BE2C (cell line): Measurements from ENCODE around the gene TLN1.

Source experiments
- DNase-seq: peaks from one replicate; pipeline ENCODE4 v3.0.0-alpha.2; 2020
- H3K27me3 ChIP-seq: fragments of 250-450 bp; sonication (Bioruptor Pico); 2 replicates; pipeline ENCODE4 v1.5.1; 2020; ENCODE audit warnings: mild to moderate bottlenecking
- H3K36me3 ChIP-seq: fragments of 250-450 bp; sonication (Bioruptor Pico); 2 replicates; pipeline ENCODE4 v1.5.1; 2020; ENCODE audit warnings: mild to moderate bottlenecking
- H3K4me1 ChIP-seq: fragments of 250-450 bp; sonication (Bioruptor Pico); 2 replicates; pipeline ENCODE4 v1.5.1; 2020
- H3K4me3 ChIP-seq: 2 replicates; pipeline ENCODE4 v1.5.1; 2011; ENCODE audit warnings: low read depth, low read length
- H3K9me3 ChIP-seq: fragments of 250-450 bp; sonication (Bioruptor Pico); 2 replicates; pipeline ENCODE4 v1.5.1; 2020
- TF ChIP-seq, protein P1 (sequence below): IDR thresholded peaks from 2 replicates; pipeline ENCODE4 v1.5.1; 2012; ENCODE audit warnings: mild to moderate bottlenecking, low read depth, low read length

TLN1 gene

DNA sequence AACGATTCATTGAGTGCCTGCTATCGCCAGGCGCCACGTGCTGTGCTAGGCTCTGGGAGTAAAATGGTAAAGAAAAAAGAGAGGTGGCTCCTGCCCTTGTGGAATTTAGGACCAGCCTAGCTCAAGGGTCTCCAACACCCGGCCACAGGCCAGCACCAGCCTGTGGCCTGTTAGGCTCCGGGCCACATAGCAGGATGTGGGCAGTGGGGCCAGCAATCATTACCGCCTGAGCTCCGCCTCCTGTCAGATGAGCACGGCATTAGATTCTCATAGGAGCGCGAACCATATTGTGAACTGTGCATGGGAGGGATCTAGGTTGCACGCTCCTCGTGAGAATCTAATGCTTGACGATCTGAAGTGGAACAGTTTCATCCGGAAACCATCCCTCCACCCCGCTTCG is 75.6 kb downstream of the TLN1 start:
- Histone ChIP-seq H3K4me3 (no peak overlapping the region), H3K9me3 (no peaks in the 10 kb centered on the region), H3K36me3 (peaks cover 4% of the 10 kb centered on the region), H3K27me3 (no peaks in the 10 kb centered on the region), H3K4me1 (0 out of 2 replicates have a peak, but pooled peaks cover 3% of the 10 kb centered on the region)
- TF ChIP-seq, protein P1, sequence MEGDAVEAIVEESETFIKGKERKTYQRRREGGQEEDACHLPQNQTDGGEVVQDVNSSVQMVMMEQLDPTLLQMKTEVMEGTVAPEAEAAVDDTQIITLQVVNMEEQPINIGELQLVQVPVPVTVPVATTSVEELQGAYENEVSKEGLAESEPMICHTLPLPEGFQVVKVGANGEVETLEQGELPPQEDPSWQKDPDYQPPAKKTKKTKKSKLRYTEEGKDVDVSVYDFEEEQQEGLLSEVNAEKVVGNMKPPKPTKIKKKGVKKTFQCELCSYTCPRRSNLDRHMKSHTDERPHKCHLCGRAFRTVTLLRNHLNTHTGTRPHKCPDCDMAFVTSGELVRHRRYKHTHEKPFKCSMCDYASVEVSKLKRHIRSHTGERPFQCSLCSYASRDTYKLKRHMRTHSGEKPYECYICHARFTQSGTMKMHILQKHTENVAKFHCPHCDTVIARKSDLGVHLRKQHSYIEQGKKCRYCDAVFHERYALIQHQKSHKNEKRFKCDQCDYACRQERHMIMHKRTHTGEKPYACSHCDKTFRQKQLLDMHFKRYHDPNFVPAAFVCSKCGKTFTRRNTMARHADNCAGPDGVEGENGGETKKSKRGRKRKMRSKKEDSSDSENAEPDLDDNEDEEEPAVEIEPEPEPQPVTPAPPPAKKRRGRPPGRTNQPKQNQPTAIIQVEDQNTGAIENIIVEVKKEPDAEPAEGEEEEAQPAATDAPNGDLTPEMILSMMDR: no peak
- no peak for DNase-seq

DNA sequence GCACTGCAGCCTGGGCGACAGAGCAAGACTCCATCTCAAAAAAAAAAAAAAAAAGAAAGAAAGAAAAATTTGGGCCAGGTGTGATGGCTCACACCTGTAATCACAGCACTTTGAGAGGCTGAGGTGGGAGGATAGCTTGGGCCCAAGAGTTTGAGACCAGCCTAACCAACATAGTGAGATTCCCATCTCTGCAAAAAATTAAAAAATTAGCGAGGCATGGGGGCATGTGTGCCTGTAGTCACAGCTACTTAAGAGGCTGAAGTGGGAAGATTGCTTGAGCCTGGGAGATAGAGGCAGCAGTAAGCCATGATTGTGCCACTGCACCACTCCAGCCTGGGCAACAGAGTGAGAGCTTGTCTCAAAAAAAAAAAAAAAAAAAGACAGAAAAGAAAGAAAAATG is 78.4 kb downstream of the TLN1 start:
- H3K36me3 ChIP-seq: no peaks in the 10 kb centered on the region
- TF ChIP-seq, protein P1: no peak

DNA sequence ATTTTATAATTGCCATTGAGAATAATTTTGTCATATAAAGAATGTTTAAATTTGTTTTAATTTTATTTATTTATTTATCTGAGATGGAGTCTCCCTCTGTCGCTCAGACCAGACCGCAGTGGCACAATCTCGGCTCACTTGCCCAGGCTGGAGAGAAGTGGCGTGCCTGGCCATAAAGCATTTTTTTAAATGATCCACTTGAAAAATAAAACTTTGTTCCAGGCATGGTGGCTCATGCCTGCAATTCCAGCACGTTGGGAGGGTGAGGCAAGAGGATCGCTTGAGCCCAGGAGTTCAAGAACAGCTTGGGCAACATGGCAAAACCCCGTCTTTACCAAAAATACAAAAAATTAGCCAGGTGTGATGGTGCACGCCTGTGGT is 79.2 kb downstream of the TLN1 start:
- TF ChIP-seq, protein P1: no peak
- no peaks in the 10 kb centered on the region for H3K4me1 ChIP-seq
- no peaks in the 10 kb centered on the region for H3K36me3 ChIP-seq
- H3K27me3 ChIP-seq: no peaks in the 10 kb centered on the region
- no peak overlapping the region for H3K4me3 ChIP-seq
- DNase-seq: no peak
- no peaks in the 10 kb centered on the region for H3K9me3 ChIP-seq

More for the DNA sequence above, 78.4 kb downstream of the TLN1 start:
- Histone ChIP-seq H3K27me3 (no peaks in the 10 kb centered on the region), H3K9me3 (no peaks in the 10 kb centered on the region), H3K4me1 (no peaks in the 10 kb centered on the region), H3K4me3 (no peak overlapping the region)
- DNase-seq: no peak

DNA sequence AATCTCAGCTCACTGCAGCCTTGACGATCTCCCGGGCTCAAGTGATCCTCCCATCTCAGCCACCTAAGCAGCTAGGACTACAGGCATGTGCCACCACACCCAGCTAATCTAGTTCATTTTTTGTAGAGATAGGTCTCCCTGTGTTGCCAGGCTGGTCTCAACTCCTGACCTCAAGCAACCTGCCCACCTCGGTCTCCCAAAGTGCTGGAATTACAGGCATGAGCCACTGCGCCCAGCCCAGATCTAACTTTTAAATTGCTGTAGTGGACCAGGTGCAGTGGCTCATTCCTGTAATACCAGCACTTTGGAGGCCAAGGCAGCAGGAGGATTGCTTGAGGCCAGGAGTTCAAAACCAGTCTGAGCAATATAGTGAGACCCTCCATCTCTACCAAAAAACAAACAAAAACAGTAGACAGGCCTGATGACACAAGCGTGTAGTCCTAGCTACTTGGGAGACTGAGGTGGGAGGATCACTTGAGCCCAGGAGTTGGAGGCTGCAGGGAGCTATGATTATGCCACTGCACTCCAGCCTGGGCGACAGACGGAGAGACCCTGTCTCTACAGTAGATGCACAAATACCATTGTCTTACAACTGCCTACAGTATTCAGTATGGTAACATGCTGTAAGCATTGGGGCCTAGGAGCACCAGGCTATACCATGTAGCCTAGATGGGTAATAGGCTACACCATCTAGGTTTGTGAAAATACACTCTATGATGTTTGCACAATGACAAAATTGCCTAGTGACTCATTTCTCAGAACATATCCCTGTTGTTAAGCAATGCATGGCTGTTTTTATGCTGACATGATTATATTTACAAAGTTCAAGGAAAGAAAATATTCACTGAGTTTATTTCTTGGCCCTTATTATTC is 79.8 kb downstream of the TLN1 start:
- TF ChIP-seq, protein P1: no peak
- no peaks in the 10 kb centered on the region for H3K9me3 ChIP-seq
- no peaks in the 10 kb centered on the region for H3K4me1 ChIP-seq
- H3K36me3 ChIP-seq: no peaks in the 10 kb centered on the region
- H3K4me3 ChIP-seq: no peak overlapping the region
- DNase-seq: no peak
- no peaks in the 10 kb centered on the region for H3K27me3 ChIP-seq

DNA sequence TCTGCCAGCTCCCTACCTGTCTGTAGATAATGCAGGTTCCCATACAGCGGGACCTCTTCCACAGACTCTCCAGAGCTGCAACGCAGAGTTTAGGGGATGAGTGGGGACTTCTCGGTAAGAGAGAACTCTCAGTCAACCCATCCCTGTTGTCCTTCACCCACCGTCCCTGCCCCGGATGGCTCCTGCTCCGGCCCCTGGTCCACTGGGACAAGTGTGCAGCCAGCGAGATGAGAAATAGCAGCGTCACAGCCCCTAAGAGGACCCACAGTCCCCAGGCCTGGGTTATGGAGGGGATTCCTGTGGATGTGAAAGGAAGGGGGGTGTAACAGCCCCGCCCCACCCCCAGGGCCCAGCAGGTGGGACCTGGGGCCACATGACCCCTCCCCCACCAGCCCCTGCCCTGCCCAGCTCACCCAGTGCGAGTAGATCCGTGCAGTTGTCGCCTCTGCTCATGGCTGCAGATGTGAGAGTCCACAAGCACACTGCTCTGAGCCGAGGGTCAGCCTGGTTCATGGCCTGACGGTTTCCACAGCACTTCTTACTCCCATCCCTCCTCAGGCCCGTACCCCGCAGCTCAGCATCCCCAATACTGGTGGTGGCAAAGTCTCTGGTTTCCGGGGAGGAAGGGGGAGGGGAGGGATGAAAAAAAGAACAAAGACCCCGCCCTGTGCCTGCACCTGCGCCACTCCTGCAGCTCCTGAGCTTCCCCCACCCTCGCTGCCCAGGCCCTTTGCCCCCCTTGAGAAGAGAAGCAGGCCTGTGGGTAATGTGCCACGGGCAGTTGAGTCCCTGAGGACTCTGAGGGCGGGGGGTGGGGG is 81.4 kb downstream of the TLN1 start, which contains the start of gene SIT1:
Gene SIT1 (minus strand): TSS at position 591 of the 818 bp plus-strand sequence. CDS start 78 bp downstream, at position 513.
- TF ChIP-seq, protein P1: no peak
- H3K36me3 ChIP-seq: no peaks in the 10 kb centered on the region
- H3K27me3 ChIP-seq: no peaks in the 10 kb centered on the region
- DNase-seq: no peak
- no peak within 1 kb of the TSS for H3K4me3 ChIP-seq
- H3K9me3 ChIP-seq: no peaks in the 10 kb centered on the region
- no peaks in the 10 kb centered on the region for H3K4me1 ChIP-seq
